ENCODE results near the gene ASB11.

- TF ChIP-seq EP300 (IDR thresholded peaks at IDR 0.05; ENCODE audit: borderline replicate concordance) (no peak), TCF12 (IDR thresholded peaks at IDR 0.05; ENCODE audit: low read depth) (no peak), TEAD4 (IDR thresholded peaks at IDR 0.05) (no peak), YY1 (IDR thresholded peaks at IDR 0.05; ENCODE audit: low read depth) (no peak), CEBPB (IDR thresholded peaks at IDR 0.05) (no peak)
Measured at GRCh38 chrX:15321447-15321846, 6.0 kb upstream of the ASB11 start.

Measured in Ishikawa (cell line).